NCI-H446 treated with DMSO at 0.1 percent for 48 hours (cell line): ENCODE measurements around the gene GINS2.

Experiments used
- DNase-seq: peaks from one replicate; lab custom pipeline; 2025; lab: John Stamatoyannopoulos, UW

GINS2 gene

DNA sequence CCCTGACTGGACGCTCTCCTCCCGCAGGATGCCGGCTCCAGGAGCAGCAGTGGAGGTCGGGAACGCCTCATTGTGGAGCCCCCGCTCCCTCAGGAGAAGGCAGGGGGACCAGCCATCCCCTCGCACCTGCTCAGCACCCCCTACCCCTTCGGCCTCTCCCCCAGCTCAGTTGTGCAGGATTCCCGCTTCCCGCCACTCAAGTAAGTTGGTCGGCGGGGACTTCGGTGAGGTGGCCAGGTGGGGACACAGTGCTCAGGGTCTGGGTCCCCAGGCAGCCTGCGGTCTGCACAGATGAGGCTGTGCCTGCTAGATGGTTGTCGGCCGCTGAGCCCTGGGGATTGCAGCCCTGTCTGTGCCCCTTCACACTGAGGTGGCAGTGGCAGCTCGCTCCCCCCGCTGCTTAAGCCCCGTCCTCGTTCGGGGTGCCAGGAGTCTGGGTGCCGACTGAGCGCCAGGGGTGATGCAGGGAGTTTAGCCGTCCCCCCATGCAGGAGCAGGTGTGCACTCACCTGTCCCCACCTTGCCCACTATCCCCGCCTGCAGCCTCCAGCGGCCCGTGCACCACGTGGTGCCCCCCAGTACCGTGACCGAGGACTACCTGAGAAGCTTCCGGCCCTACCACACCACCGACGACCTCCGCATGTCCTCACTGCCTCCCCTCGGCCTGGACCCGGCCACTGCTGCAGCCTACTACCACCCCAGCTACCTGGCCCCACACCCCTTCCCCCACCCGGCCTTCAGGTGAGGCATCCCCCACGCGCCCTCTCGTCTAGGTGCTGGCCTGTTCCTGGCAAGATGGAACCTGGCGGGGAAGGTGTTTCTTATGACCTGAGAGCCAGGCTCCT lies 34.3 kb downstream of the GINS2 start:
- DNase-seq, result no peak

DNA sequence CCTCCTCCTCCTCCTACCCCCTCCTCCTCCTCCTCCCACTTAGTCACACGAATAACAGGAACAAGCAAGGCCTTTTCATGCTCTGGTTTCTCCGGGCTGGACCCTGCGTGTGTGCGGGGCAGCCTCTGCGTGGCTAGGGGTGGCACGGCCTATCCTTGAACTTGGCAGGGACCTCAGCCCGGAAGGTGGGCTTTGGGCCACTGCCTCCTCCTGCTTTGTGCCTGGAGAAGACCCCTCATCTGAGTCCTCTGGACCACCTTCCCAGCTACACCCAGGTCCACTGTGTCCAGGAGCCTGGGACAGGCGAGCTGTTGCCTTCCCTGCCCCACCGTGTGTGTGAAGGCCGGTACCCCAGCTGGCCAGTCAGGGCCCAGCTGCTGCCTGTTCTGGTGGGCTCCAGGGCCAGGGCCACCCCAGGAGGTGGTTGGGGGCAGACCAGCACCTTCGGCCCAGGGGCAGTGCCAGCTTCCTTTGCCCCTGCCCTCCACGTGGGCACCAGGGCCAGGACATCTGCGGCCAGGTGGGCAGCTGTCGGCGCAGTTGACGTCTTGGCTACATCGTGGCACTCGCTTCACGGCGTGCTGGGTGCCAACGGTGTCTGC lies 35.4 kb downstream of the GINS2 start:
- no peak for DNase-seq

DNA sequence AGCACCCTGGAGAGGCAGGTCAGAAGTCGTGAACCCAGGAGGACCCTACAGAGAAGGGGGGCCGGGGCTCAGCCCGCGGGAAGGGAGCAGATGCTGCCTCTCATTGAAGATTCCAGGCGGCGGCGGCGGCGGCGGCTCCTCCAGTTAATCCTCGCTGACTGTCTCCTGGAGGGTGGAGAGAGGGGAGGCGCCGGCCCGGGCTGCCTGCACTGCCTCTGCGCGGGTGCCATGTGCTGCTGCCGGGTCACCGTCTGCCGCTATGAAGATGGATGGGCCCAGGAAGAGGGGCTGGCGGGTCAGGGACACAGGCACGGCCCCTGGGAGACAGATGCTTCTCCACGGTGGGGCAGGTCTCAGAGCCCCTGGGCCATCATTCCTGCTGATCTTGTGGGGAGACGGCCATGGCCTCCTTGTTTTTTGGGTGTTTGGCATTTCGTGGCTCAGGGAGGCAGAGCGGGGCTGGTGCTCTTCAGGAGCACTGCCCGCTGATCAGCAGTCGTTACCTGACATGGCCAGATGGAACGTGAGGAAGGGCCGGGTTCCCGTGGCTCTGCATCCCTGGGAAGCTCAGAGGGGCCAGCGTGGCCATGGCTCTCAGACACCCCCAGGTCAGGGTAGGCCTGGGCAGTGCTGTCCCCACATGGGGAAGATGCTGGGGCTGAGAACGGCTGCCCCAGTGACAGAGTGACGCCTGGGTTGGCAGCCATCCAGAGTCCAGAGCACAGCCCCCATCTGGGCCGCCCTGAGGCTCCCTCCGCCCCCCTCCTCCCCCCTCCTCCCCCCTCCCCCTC lies 36.1 kb downstream of the GINS2 start:
- peak; percentile 46 for DNase-seq

DNA sequence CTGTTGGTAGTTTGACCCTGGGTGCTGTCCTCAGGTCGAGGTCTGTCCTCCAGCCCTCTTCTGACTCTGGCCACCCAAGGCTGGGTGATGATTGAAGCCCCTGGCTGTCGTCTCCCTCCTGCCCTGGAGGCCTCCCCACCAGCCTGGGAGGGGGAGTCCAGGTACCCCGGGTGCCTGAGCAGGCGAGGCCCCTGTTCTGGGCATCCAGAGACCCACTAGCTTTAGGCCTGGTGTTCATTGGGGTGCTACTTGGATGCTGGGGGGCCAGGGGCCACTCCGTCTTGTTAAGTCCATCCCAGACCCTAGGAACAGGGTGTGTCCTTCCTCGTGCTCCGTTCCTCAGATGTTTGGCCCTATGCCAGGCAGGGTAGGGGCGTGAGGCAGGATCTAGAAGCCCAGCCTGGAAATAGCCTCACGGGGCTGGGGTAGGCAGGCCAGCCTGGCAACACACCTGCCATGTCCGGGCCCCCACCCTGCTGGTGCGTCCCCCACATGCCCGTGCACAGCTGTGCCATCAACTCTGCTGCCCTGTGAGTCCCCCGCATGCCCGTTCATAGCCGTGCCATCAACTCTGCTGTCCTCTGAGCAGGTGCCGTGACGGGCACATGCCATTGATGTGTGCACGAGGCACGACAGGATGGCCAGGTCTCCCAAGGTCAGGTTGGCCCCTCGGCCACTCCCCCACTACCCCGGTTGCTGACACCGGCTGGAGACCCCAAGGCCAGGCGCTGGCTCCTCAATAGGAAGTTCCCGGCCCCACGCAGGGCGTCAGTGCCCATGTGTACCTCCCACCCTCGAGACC lies 36.9 kb downstream of the GINS2 start:
- no peak for DNase-seq

DNA sequence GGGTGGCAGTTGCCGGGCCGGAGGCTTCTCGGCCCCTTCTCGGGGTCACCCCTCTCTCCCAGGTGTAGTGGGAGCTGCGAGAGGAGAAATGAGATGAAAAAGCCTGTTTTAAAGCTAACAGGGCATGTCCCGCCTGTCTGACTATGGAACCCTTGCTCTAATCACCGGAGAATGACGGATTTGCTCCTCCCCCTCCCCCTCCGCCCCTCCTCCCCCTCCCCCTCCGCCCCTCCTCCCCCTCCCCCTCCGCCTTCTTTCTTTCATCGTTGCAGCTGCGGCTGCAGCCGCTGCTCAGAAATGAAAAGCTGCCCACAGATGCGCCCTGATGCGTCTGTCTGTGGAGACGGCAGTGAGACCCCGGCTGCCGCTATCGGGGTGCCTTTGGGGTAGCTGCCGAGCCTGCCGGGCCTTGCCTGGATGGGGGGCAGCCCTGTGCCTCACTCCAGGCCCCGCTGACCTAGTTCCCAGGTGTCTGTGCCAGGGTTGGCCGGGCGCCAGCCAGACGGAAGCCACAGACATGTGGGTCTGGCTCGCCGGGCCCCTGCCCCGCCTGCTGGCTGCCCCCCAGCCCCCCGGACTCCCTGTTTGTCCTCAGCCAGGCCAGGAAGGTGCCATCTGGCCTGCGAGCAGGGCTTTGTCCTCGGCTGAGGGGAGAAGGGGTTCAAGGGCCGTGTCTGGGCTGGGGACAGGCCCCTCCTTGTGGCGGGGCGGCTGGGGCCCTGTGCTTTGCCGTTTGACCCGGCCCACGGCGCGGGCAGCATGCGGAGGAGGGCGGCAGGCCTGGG lies 37.7 kb downstream of the GINS2 start:
- DNase-seq, result no peak

DNA sequence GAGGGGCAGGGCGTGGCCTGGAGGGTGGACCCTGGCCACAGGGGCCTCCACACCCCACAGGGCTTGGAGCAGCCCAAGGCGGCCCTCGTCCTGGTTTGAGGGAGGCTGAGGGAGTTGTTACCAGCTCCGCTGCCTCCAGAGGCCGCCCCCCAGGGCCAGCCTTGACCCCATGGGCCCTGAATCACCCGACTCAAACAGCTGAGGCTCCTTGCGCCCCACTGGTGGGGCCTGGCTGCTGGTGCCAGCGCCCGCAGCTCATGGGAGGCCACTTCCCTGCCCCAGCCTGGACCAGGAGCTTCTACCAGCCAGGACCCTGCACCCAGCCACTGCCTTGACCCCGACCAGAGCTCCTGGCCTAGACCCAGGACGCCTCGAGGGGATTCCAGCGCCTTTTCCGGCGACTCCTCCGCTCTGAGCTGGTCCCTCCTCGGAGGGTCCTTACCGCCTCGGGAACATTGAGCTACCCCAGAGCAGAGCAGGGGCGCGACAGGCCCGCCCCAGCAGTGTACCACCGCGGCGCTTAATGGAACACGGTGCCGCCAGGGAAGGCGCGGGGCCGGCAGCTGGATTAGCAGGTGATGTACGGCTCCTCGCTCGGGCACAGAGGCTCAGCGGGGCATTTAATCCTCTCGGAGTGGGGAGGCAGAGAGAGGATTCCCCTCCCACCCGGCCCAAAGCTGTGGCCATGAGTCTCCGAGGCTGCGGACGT lies 38.5 kb downstream of the GINS2 start:
- DNase-seq, result no peak

DNA sequence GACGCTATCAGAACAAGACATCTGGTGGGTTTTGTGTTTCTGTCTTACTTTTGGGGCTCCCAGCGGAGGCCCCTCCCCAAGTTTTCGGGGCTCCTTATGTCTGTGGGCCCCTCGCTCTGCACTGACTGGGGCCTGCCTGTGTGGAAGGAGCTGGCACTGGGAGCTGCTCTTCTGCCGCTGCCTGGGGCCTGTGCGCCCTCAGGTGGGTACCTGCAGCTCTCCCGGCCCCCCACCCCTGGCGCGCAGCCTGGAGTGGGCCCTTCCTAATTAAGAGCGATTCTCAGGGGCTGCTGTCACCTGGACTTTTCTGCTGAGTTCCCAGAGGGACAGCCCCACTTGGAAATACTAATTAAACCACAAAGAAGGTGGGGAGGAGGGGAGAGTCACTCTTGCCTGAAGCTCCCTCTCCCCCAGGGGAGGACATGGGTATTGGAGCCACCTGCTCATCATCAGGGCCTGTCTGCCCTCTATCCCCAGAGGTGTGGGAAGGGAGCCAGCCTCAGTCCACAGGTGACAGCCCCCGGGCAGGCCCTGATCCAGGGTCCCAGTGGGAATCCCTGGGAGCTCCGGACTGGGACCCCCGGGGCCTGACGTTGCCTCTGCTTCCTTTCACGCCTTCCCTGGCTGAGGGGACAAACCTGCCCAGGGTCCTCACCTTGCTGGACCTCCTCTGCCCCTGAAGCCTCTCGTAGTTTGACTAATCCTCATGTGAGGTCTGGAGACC lies 39.2 kb downstream of the GINS2 start:
- no peak for DNase-seq

DNA sequence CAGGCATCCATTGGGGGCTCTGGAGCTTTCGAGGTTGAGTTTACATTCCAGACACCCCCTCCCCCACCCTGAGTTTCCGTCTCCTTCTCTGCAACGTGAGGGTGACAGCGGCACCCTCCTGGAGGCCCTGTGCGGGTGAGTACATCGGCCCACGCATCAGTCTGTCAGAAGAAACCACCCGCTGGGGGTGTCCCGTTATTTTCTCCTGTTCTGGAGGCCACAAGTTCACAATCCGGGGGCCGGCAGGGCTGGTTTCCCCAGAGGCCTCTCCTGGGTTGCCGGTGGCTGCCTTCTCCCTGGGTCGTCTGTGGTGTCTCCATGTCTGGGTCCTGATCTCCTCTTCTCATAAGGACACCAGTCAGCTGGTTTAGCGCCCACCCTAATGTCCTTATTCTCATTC lies 39.9 kb downstream of the GINS2 start:
- no peak for DNase-seq

DNA sequence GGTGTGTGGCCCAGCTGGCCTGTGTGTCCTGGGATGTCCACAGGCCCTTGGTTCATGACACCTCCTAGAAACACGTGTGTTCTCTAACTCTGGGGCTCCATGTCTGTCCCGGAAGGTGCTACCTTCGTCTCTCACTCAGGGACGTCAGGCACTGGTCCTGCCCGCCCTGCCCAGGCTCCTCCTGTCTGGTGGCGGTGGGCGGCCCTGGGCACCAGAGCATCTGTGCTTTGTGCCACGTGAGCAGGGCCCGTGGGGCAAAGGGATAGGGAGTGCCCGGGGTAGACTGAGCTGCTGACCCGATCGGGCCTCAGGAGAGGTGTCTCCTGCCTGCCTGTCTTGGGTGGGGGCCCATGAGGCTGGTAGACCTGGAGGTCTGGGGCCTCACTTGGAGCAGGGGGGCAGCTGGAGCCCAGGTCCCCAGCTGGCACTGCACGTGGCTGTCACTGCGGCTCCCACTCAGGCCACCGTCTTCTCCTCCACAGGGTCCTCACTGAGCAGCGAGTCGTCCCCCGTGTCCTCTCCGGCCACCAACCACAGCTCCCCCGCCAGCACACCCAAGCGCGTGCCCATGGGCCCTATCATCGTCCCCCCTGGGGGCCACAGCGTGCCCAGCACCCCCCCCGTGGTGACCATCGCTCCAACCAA lies 40.6 kb downstream of the GINS2 start:
- DNase-seq, result no peak

DNA sequence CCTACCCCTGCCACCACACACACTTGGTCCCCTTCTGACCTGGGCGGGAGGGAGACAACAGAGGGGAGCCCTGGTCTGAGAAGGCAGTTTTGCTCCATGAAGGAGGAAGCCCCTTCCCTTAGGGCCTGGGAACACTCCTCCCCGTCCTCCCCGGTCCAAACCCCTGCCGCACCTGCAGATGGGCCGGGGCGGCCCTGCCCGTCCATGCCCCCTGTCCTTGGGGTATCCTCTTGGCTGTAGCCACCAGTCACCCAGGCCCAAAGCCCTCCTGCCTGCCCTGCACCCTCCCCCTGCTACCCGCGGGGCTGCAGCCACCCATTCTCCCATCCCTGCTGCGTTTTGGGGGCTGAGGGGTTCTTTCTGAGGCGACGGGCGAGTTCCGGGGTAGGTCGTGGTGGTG lies 41.8 kb downstream of the GINS2 start:
- no peak for DNase-seq

DNA sequence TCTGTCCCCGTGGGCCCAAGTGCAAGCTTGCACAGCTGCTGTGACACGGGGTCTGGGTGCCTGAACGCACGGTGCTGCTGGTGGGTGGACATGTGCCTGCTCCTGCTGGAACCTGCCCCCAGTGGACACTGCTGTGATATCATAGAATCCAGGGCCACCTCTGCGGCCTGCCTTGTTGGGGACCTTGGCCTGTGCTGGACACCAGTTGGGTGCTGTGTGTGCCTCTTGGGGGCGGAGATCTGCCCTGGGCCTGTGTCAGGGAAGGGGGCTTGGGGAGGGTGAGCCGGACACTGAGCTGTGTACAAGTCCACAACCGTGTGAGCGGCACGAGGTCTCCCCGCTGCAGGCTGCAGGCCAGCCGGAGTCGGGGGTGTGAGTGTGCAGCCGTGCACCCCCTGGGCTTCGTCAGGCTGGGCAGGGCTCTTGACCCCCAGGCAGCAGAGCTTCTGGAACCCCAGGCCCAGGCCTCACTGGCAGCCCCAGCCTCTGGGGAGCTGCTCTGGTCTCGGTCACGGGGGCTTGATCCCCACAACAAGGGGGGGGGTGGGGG lies 42.3 kb downstream of the GINS2 start:
- no peak for DNase-seq

DNA sequence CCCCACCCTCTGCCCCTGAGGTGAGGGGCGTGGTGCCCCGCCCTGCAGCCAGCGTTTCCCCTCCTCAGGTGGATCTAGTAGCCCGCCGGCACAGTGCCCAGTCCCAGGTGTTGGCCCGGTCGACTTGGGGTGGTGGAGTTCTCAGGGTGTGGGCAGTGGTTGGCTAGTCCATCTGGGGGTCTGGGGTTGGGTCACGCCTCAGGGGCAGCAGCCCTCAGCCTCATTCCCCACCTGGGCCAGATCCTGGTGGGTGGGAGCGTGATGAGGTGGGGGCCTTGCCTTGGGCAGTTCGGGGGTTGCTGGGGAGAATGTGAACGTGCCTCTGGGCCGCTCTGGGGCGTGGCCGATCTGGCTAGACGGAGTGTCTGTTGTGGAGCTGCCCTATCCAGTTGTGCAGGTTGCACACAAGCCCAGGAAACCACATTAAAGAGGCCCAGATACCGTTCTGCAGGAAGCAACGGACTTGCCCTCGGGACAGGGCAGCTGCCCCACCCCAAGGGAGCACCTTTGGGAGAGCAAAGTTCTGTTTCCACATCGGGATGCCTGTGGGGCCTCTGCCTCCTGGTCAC lies 43.6 kb downstream of the GINS2 start:
- no peak for DNase-seq

DNA sequence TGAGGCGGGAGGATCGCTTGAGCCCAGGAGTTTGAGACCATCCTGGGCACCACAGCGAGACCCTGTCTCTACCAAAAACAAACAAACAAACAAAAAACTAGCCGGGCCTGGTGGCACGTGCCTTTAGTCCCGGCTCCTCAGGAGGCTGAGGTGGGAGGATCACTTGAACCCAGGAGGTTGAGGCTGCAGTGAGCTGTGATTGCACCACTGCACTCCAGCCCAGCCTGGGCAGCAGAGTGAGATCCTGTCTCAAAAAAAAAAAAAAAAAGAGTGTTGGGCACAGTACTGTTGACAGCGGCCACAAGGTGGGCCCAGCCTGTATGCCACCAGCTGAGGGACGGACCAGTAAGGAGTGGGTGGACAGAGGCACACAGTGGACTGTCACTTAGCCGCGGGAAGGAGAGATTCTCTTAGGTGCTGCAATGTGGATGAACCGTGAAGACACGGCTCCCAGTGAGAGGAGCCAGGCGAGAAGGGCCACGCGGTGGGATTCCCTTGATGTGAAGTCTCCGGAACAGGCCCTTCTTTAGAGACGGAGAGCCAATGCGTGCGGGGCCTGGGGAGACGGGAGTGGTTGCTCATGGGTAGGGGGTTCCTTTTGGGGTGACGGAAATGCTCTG lies 44.6 kb downstream of the GINS2 start:
- no peak for DNase-seq

DNA sequence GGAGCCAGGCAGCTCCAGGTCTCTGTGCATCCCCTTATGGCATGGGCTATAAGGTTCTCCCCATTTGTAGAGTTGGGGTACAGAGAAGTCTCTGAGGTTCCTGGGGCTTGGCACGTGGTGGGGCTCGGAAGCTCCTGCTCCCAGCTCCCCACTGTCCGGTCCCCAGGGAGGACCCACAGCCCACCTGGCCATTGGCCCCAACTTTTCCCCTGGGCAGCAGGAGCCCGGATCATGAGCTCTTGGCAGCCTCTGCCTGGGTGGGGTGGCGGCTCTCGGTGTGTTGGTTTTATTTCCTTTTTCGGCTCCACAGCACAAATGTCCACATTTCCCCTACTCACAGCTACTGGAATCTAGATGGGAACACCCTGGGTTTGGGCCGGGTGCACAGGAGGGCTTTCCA lies 45.1 kb downstream of the GINS2 start:
- DNase-seq, result no peak

DNA sequence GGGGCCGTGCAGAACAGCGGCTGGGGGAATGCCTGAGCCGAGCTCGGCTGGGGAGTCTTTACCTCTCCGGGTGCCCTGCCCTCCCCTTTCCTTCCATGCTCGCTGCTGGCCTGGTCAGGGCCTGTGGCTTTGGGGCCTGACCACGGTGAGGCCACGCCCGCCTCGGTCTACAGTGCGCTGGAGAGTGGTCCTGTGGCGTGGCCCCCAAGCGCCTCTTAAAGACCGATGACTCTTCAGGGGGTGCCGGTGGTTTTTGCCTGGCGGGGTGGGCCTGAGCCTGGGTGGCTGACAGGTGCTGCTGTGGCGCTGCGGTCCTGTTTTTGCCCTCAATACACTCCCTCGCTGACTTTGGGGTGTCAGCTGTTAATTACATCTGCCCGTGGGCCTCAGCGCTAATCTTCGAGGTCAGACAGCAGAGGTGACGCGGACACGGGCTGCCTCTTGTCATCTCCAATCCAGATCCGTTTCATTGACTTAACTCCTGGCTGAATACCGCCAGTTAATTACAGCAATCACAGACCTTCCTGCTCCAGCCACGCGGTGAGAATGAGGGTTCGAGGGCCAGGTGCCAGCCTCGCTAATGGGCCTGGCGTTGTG lies 45.9 kb downstream of the GINS2 start:
- no peak for DNase-seq

DNA sequence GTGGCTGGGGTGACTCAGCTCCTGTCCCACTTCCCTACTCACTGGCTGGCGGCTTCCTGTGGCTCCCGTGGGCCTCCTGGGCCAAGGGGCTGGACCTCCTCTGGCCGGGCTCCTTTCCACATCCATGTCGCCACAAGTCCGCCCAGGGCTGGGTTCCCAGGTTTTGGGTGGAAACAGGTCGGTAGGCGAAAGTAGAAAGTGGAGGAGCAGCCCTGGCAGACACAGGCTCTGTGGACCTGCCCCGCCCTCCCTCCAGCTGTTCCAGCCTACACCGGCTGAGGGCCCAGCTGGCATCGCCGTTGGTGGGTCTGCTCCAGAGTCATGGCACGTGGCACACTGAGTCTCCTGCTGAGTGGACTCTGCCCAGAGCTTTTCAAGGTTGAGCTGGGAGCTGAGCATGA lies 47.0 kb downstream of the GINS2 start:
- DNase-seq, result peak; percentile 24

DNA sequence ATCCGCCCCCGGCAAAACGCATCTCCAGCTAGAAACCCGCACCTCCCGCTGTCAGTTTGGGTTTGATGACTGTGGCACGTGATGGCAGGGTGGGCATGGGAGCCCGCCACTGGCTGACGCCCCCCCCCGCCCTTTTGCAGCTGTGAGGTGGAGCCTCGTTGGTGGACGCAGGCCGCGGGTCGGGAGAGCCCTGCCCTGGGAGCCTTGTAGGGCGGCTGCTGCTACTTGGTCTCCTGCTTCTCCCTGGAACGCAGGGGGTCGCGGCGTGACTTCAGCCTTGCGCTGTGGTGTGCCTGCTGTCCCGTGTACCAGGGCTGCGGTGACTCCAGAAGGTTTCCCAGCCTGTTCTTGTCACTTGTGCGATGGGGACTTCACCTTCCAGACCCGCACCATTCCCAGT lies 47.4 kb downstream of the GINS2 start:
- DNase-seq, result no peak

DNA sequence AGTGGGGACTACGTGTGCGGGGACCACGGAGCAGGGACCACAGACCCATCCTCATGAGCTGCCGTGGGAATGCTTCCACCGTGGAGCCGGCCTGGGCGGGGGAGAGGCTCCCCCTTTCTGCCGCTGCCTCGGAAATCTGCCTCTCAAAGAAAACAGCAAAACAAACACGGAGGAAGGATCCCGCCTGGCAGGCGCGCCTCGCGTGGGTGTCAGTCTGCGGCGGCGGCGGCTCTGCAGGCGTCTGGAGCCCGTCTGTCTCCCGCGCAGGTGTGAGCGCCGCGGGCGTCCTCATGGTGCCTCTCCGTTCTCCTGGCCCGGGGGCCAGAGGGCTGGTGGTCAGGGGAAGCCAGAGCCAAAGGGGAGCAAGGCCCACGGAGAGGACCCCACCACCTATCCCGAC lies 48.2 kb downstream of the GINS2 start:
- no peak for DNase-seq
